ENCODE measurements around the gene TMEM150C.

TMEM150C gene

GRCh38 chr4:82555276-82555675 lies 6.5 kb downstream of the TMEM150C start:
- ATAC-seq = peak; percentile 51; the same call in 2 of the 3 replicates
- TF ChIP-seq OSR1 (CRISPR knock-in tag; IDR thresholded peaks at IDR 0.05) (no peak), ZNF565 (CRISPR knock-in tag; conservative IDR thresholded peaks at IDR 0.05; ENCODE audit: low read depth) (no peak), ZNF70 (CRISPR knock-in tag; IDR thresholded peaks at IDR 0.05) (no peak), ZC3H10 (CRISPR knock-in tag; IDR thresholded peaks at IDR 0.05) (no peak), CREB5 (CRISPR knock-in tag; IDR thresholded peaks at IDR 0.05; ENCODE audit: low read depth) (no peak), CSDC2 (CRISPR knock-in tag; IDR thresholded peaks at IDR 0.05) (no peak), GLIS3 (CRISPR knock-in tag; IDR thresholded peaks at IDR 0.05) (no peak), ARNTL (CRISPR knock-in tag; IDR thresholded peaks at IDR 0.05; ENCODE audit: borderline replicate concordance, low read depth) (no peak), CSRNP3 (CRISPR knock-in tag; IDR thresholded peaks at IDR 0.05) (no peak), TOX (CRISPR knock-in tag; IDR thresholded peaks at IDR 0.05; ENCODE audit: borderline replicate concordance) (no peak)

GRCh38 chr4:82553020-82553419 lies 8.8 kb downstream of the TMEM150C start:
- no peak for ATAC-seq
- no peak for TF ChIP-seq ESRRG (CRISPR knock-in tag; IDR thresholded peaks at IDR 0.05)
- no peak for TF ChIP-seq GLIS3 (CRISPR knock-in tag; IDR thresholded peaks at IDR 0.05)
- TF ChIP-seq ISL1 (CRISPR knock-in tag; IDR thresholded peaks at IDR 0.05) = no peak
- no peak for TF ChIP-seq ZFP3 (CRISPR knock-in tag; IDR thresholded peaks at IDR 0.05)
- no peak for TF ChIP-seq CSDC2 (CRISPR knock-in tag; IDR thresholded peaks at IDR 0.05)
- TF ChIP-seq POU6F1 (CRISPR knock-in tag; IDR thresholded peaks at IDR 0.05; ENCODE audit: borderline replicate concordance, low read depth) = no peak
- TF ChIP-seq CREB5 (CRISPR knock-in tag; IDR thresholded peaks at IDR 0.05; ENCODE audit: low read depth) = no peak
- no peak for TF ChIP-seq CSRNP3 (CRISPR knock-in tag; IDR thresholded peaks at IDR 0.05)

- ATAC-seq = no peak
- TF ChIP-seq RARB (CRISPR knock-in tag; IDR thresholded peaks at IDR 0.05) = no peak
- no peak for TF ChIP-seq CSRNP3 (CRISPR knock-in tag; IDR thresholded peaks at IDR 0.05)
- no peak for TF ChIP-seq ZNF565 (CRISPR knock-in tag; conservative IDR thresholded peaks at IDR 0.05; ENCODE audit: low read depth)
- TF ChIP-seq CSDC2 (CRISPR knock-in tag; IDR thresholded peaks at IDR 0.05) = no peak
- no peak for TF ChIP-seq ISL1 (CRISPR knock-in tag; IDR thresholded peaks at IDR 0.05)
- no peak for TF ChIP-seq TSHZ2 (CRISPR knock-in tag; IDR thresholded peaks at IDR 0.05)
- no peak for TF ChIP-seq TOX (CRISPR knock-in tag; IDR thresholded peaks at IDR 0.05; ENCODE audit: borderline replicate concordance)
- no peak for TF ChIP-seq ZC3H10 (CRISPR knock-in tag; IDR thresholded peaks at IDR 0.05)
- TF ChIP-seq GLIS3 (CRISPR knock-in tag; IDR thresholded peaks at IDR 0.05) = no peak
- no peak for TF ChIP-seq TCF4 (CRISPR knock-in tag; IDR thresholded peaks at IDR 0.05; ENCODE audit: borderline replicate concordance)
- TF ChIP-seq ZNF8 (CRISPR knock-in tag; IDR thresholded peaks at IDR 0.05) = no peak
- no peak for TF ChIP-seq SNAI2 (CRISPR knock-in tag; IDR thresholded peaks at IDR 0.05)
- TF ChIP-seq ZFP3 (CRISPR knock-in tag; IDR thresholded peaks at IDR 0.05) = no peak
- no peak for TF ChIP-seq ZNF70 (CRISPR knock-in tag; IDR thresholded peaks at IDR 0.05)
- no peak for TF ChIP-seq PATZ1 (CRISPR knock-in tag; IDR thresholded peaks at IDR 0.05; ENCODE audit: borderline replicate concordance)
- TF ChIP-seq ARNTL (CRISPR knock-in tag; IDR thresholded peaks at IDR 0.05; ENCODE audit: borderline replicate concordance, low read depth) = no peak
- no peak for TF ChIP-seq PPARA (CRISPR knock-in tag; IDR thresholded peaks at IDR 0.05; ENCODE audit: borderline replicate concordance)
- TF ChIP-seq CREB5 (CRISPR knock-in tag; IDR thresholded peaks at IDR 0.05; ENCODE audit: low read depth) = no peak
Observed at GRCh38 chr4:82551734-82552133, 10.1 kb downstream of the TMEM150C start.
